ENCODE measurements around the gene INPP4B.

- TF ChIP-seq CTCF (IDR thresholded peaks at IDR 0.05) (peak; percentile 11 to 66 (median 54)), POLR2A (IDR thresholded peaks at IDR 0.05) (no peak)
Measured at GRCh38 chr4:142282870-142283431, 563.1 kb downstream of the INPP4B start.

Measured in body of pancreas (tissue), 4 donors.